Measurements from ENCODE around the gene KIF4A.

- TF ChIP-seq POLR2AphosphoS5 (IDR thresholded peaks at IDR 0.05), result no peak
- no peak for TF ChIP-seq CTCF (IDR thresholded peaks at IDR 0.05)
- no peak for TF ChIP-seq EP300 (IDR thresholded peaks at IDR 0.05; ENCODE audit: low read depth)
These were observed 156.8 kb downstream of the KIF4A start for GRCh38 chrX:70446380-70447350.
